Pons (tissue), 1 donor: ENCODE measurements around the gene NCAPD3.
"Not testable (repeated sequence)": the region's sequence is repeated elsewhere in the genome, so short reads cannot be mapped to it uniquely, and the experiment has no call there.

Experiments
- DNase-seq: peaks from one replicate; pipeline ENCODE4 v3.0.0-alpha.2; 2016; ENCODE audit warnings: low spot score

Gene NCAPD3, protein sequence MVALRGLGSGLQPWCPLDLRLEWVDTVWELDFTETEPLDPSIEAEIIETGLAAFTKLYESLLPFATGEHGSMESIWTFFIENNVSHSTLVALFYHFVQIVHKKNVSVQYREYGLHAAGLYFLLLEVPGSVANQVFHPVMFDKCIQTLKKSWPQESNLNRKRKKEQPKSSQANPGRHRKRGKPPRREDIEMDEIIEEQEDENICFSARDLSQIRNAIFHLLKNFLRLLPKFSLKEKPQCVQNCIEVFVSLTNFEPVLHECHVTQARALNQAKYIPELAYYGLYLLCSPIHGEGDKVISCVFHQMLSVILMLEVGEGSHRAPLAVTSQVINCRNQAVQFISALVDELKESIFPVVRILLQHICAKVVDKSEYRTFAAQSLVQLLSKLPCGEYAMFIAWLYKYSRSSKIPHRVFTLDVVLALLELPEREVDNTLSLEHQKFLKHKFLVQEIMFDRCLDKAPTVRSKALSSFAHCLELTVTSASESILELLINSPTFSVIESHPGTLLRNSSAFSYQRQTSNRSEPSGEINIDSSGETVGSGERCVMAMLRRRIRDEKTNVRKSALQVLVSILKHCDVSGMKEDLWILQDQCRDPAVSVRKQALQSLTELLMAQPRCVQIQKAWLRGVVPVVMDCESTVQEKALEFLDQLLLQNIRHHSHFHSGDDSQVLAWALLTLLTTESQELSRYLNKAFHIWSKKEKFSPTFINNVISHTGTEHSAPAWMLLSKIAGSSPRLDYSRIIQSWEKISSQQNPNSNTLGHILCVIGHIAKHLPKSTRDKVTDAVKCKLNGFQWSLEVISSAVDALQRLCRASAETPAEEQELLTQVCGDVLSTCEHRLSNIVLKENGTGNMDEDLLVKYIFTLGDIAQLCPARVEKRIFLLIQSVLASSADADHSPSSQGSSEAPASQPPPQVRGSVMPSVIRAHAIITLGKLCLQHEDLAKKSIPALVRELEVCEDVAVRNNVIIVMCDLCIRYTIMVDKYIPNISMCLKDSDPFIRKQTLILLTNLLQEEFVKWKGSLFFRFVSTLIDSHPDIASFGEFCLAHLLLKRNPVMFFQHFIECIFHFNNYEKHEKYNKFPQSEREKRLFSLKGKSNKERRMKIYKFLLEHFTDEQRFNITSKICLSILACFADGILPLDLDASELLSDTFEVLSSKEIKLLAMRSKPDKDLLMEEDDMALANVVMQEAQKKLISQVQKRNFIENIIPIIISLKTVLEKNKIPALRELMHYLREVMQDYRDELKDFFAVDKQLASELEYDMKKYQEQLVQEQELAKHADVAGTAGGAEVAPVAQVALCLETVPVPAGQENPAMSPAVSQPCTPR (N-terminal part only)

GRCh38 chr11:134223836-134224709, at the start of gene NCAPD3, which contains the start of gene VPS26B:
Gene NCAPD3 (minus strand): TSS chr11:134223967. CDS start chr11:134223926, 41 bp downstream.
Gene VPS26B (plus strand): TSS chr11:134224671. CDS start chr11:134225123, 452 bp downstream.
- DNase-seq = peak; percentile 96

- DNase-seq = no peak
These were observed 49.5 kb upstream of the NCAPD3 start for GRCh38 chr11:134273317-134273712.

DNA sequence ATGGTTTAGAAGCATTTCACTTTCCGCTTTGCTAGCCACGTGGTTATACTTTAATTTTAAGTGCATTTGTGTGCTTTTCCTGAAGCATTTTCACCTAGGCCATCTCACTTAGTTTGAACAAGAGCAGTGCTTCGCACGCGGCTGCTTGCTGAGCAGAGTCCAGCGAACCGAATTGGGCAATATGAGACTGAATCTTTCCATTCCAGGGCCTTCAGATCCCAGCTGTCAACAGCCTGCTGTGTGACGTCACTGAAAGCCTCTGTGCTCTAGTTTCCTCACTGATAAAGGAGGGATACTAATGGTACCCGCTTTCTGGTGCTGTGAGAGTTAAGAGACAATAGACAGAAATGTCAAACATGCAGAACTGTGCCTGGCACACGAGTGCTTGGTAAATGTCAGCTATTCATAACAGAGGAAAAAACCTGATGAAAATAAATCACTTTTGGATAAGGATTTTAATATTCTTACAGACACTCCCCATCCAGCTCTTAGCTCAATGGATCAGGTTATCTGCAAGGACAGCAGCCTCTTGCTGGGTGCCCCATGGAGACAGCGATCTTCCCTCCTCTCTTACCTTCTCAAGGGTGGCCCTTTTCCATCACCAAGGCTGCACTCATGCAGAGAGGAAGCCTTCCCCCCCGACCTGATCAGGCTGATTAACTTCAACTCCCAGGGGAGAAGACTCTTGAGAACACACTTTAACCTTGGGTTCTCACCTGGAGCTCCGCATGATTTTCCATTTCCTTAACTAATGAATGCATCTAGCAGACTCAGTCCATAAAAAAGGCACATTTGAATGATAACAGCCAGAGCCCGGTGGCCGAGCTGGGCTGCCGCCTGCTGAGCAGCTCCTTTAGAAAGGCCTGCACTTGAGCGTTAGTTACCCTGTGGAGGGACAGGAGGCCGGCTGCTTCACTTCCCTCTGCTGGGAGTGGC, 48.9 kb upstream of the NCAPD3 start:
- DNase-seq = no peak

DNA sequence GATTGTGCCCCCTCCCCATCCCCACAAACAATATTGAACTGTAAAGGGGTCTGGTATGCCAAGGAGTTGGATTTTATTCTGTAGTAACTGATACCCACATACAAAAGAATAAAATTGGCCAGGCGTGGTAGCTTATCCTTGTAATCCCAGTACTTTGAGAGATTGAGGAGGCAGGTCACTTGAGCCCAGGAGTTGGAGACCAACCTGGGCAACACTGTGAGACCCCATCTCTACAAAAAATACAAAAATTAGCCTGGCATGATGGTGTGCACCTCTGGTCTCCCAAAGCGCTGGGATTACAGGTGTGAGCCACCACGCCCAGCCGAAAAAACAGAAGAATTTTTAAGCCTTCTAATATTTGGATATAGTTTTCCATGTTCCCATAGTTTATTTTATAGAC, 48.2 kb upstream of the NCAPD3 start:
- DNase-seq = no peak

GRCh38 chr11:134270250-134270714, 46.5 kb upstream of the NCAPD3 start:
- DNase-seq = no peak

- no peak for DNase-seq
These were observed 44.2 kb upstream of the NCAPD3 start for GRCh38 chr11:134267966-134268365.

DNA sequence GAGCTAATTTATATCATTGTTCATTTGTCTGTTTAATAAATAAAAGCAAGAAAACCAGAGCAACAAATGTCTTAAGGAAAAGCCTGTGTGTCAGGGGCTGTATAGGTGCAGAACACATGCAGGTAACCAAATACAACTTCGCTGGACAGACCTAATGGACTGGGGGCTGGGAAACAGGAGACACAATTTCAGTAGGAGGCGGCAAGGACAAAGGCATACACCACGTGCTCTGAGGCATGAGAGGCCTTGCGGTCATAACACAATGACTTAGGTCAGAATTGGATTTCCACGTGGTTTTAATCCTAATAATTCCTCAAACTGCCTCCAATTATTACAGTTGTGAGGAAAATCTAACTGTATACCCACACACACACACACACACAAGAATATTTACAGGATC, 43.7 kb upstream of the NCAPD3 start:
- DNase-seq = no peak

- no peak for DNase-seq
These were observed 43.1 kb upstream of the NCAPD3 start for GRCh38 chr11:134266841-134267251.

DNA sequence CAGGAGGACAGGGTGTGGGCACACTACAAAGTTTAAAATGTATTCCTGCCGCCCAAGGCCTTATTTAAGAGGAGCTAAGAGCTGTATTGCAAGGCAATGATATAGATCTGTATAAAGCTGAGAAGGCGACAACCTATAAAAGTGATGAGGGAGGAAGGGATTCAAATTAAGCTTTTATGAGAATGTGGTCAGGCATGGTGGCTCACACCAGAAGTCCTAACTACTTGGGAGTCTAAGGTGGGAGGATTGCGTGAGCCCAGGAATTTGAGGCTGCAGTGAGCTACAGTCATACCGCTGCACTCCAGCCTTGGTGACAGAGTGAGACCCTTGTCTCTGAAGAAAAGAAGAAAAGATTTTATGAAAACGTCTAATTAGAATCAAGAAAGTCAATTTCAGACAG, 42.7 kb upstream of the NCAPD3 start:
- no peak for DNase-seq

GRCh38 chr11:134264966-134265764, 41.4 kb upstream of the NCAPD3 start:
- no peak for DNase-seq

GRCh38 chr11:134261626-134262488, 38.1 kb upstream of the NCAPD3 start:
- no peak for DNase-seq

DNA sequence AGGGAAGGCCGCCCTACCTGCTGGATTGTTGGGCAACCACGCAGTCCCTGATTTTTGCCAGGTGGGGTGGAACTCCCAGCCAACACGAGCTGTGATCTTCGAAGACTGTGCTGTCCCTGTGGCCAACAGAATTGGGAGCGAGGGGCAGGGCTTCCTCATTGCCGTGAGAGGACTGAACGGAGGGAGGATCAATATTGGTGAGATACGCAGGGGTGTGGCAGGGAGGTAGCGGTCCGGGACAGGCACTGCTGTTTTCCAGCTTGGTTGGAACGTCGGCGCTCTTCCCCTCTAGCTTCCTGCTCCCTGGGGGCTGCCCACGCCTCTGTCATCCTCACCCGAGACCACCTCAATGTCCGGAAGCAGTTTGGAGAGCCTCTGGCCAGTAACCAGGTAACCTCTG, 37.2 kb upstream of the NCAPD3 start:
- no peak for DNase-seq

GRCh38 chr11:134260503-134260902, 36.7 kb upstream of the NCAPD3 start:
- DNase-seq = no peak

GRCh38 chr11:134258577-134258976, 34.8 kb upstream of the NCAPD3 start:
- no peak for DNase-seq

GRCh38 chr11:134257101-134257500, 33.3 kb upstream of the NCAPD3 start:
- no peak for DNase-seq

- DNase-seq = not testable (repeated sequence)
These were observed 31.4 kb upstream of the NCAPD3 start for GRCh38 chr11:134255184-134255561.

GRCh38 chr11:134254433-134255183, 30.8 kb upstream of the NCAPD3 start:
- no peak for DNase-seq
